NB4 (cell line): ENCODE results near the gene PRMT6.

ENCODE experiments used
- MAX ChIP-seq: IDR thresholded peaks from 2 replicates; pipeline ENCODE4 v1.6.1; 2011; ENCODE audit warnings: low read depth, low read length
- MYC ChIP-seq: IDR thresholded peaks from 2 replicates; pipeline ENCODE4 v1.6.1; 2011; ENCODE audit warnings: low read depth, low read length
- POLR2A ChIP-seq: IDR thresholded peaks from 2 replicates; pipeline ENCODE4 v1.6.1; 2011; ENCODE audit warnings: mild to moderate bottlenecking; ENCODE audit not compliant: insufficient read length; ENCODE audit errors: extremely low read depth
- TF ChIP-seq, protein P1 (sequence below): IDR thresholded peaks from one replicate; pipeline ENCODE4 v1.5.1; 2012; ENCODE audit warnings: low read depth, low read length

DNA sequence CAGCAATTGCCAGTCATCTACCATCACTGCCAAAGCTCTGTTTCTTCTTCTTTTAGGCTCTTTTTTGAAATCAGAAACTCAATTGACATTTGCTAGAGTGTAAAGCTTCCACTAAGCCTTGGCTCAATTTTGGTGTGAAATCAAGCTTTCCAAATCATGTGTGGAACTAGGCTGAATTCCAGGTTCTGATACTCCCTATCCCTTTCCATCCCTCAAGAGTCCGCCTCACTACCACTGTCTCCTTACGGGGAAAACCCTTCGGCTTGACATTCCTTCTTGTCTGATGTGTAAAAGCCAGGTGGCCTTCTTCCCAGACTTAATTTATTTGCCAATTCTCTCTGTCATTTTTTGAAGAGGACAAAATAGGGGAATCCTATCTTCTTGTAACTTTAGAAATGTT lies 47.2 kb upstream of the PRMT6 start:
- TF ChIP-seq, protein P1, sequence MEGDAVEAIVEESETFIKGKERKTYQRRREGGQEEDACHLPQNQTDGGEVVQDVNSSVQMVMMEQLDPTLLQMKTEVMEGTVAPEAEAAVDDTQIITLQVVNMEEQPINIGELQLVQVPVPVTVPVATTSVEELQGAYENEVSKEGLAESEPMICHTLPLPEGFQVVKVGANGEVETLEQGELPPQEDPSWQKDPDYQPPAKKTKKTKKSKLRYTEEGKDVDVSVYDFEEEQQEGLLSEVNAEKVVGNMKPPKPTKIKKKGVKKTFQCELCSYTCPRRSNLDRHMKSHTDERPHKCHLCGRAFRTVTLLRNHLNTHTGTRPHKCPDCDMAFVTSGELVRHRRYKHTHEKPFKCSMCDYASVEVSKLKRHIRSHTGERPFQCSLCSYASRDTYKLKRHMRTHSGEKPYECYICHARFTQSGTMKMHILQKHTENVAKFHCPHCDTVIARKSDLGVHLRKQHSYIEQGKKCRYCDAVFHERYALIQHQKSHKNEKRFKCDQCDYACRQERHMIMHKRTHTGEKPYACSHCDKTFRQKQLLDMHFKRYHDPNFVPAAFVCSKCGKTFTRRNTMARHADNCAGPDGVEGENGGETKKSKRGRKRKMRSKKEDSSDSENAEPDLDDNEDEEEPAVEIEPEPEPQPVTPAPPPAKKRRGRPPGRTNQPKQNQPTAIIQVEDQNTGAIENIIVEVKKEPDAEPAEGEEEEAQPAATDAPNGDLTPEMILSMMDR, result no peak
- TF ChIP-seq POLR2A (no peak), MAX (no peak), MYC (no peak)
